Inflammatory macrophage treated with lipopolysaccharide for 1 hour (primary cell): ENCODE results near the gene CD48.

Experiments used
- DNase-seq, 2 donors: peaks; one replicate each; pipeline ENCODE4 v3.0.0-alpha.2; 2020 to 2022

The CD48 gene

DNA sequence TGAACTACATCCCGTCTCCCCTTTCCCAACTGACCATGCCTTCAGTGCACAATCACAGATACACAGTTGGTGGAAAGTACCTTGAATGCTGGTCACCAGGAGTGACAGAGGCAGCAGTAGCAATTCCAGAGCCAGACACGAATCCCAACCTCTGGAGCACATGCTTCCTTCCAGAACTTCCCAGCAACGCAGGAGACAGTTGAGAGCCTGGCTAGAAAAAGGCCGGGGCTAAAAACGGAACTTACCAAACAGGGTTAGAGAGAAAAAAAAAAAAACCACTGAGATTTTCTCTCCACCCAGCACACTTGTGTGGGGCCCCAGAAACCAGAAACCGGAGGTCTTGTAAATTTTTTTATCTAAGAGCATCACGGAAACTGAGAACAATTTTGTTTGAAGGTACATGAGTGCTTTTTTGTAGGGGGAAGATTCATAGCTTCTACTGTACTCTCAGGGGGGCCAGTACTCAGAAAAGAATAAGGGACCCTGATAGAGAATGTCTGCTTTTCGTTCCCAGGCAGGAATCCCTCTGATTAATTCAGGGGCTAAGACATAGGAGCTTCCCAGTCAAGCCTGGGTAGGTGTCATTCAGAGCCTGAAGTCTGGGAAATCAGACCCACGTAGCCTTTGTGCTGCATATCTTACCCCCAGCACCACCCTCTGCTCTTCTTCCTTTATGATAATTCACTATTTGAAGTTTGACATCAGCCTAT is at the start of gene CD48:
Gene CD48, minus strand, starts transcription at position 221 of the 710 bp plus-strand sequence. Its CDS starts 59 bp downstream, at position 162.
- peak; percentile 87 to 92 for DNase-seq

DNA sequence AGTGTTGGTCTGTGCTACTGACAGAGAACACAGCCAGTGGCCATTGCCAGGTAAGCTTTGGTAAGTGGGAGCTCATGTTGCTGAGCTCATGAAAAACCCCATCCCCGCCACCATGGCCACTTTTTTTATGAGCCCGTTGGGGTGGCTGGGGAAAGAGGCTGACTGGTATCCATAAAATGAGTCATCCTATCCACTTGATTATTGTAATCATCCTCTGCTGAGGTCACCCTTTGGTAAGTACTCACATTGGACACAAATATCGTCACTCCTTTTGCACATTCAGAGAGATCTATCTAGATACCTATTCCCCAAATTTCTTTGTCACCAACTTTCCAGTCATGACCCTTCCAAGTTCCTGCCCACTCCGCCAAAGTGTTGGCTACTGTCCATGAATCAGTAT is 49.4 kb upstream of the CD48 start:
- no peak for DNase-seq

- DNase-seq, result no peak
Measured at GRCh38 chr1:160759740-160760139, 48.1 kb upstream of the CD48 start.

DNA sequence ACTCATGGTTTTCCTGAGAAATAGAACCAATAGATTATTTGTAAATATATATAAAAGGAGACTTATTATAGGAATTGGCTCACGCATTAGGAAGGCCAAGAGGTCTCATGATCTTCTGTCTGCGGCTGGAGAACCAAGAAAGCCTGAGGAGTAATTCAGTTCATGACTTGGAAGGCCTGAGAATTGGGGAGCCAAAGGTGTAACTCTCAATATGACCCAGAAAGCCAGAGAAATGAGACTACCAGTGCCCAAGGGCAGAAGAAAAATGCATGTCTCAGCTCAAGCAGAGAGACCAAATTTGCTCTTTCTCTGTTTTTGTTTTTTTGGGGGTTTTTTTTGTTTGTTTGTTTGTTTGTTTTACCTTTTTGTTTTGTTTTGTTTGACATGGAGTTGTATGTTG is 46.9 kb upstream of the CD48 start:
- DNase-seq, result no peak

DNA sequence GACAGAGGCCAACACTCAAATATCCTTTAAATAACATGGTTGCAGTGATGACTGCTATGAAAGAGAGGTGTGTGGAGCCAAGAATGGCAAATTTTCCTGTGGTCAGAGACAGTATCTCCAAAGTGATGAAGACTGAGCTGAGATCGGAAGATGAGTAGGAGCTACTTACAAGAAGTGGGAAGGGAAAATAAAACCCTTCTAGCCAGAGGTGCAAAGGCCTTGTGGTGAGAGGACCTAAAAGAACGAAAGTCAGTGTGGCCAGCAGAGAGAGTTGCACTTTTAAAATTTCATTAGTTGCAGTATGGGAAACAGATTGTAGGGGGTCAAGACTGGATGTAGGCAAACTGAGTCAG is 45.2 kb upstream of the CD48 start:
- peak in 1 of 2 donors; percentile 36 for DNase-seq

DNA sequence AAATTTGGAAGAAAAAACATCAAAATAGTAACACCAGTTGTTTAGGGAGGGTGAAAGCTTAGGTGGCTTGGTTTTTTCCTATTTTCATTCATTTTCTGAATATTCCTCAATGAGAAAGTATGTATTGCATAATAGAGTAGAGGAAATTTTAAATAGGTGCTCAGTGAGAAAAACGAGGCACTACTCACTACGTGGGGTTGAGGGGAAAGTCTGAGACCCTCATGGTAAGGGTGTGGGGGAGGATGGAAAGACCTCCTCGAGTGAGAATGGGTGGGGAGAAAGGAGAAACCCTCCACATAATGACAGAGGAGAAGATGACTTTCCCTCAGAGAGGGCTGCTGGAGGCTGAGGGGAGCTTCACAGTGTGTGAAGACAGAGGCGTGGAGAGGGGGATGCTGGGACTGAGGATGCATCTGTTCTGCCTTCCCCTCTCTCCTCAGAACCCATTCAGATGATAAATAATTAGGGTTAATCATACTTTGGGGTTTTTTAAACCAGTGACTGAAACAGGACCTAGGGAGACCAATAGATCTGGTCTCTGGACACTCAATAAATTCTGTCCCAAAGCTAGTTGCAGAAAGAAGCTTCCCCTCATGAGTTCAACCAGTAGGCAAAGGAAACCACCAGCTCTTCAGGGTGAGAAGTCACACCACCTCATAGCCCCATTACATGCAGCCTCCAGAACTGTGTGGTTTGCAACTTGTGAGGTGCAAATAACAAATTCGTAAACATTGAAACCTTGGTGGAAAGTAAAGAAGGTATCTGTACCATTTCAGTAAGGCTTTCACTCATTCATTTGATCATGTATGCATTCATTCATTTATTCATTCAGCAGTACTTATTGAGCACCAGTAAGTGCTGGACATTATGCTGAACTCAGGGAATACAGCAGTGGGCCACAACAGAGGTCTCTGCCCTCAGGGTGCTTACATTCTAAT is 44.6 kb upstream of the CD48 start:
- DNase-seq, result peak; percentile 46 to 54

GRCh38 chr1:160755461-160755860 is 43.8 kb upstream of the CD48 start:
- DNase-seq, result peak in 1 of 2 donors; percentile 29

DNA sequence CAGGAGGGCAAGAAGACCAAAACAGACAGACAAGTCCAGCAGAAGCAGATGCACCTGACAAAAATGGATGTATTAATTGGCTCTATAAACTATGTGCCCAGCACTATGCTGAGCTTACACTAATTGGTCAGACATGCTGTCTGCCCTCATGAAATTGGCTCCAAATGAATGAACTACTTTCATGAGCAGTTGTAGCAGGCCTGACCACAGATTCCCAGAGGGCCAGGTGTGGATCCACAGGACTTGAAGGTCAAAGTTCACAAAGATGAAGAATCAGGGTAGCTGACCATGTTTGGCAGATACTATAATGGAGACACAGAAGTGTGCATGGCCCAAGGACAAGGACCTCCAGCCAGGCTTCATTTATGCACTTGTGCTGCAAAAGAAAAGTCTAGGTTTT is 42.0 kb upstream of the CD48 start:
- DNase-seq, result peak in 1 of 2 donors; percentile 19

GRCh38 chr1:160752924-160753323 is 41.3 kb upstream of the CD48 start:
- DNase-seq, result peak in 1 of 2 donors; percentile 2

DNA sequence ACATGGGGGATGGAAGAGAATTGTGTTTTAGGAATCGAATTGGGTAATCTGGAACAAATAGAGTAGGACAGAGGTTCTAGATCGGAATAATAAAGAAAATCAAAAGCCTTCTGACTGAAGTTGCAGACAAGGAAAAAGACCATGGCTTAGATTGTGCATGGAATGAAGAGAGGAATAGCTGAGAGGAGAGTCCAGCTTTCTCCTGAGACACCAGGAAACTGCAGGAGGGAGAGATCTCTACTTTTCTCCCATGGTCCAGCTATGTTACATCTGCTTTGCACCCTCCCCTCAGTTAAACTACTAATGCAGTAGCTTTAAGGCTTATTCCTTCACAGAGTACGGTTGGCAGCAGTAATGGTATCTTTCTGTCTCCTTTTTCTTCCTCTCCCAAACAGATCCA is 40.8 kb upstream of the CD48 start:
- peak in 1 of 2 donors; percentile 7 for DNase-seq

DNA sequence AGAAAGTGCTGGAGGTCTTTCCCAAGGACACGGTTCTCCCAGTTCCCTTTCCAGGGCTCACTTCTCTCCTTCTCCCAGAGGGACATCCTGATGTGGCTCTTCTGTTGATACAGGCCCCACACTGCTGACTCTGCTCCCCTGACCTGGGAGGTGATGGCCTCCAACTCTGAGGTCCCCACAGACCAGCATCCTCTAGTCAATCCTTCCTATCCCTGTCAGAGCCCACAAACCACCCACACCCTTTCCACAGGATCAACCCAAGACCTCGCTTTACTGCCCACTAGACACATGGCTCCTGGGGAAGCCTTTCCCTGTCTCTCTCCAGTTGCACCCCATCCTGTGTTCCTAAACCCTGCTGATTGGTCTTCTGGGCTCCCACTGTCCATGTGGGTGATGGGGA is 39.0 kb upstream of the CD48 start:
- DNase-seq, result peak in 1 of 2 donors; percentile 5

DNA sequence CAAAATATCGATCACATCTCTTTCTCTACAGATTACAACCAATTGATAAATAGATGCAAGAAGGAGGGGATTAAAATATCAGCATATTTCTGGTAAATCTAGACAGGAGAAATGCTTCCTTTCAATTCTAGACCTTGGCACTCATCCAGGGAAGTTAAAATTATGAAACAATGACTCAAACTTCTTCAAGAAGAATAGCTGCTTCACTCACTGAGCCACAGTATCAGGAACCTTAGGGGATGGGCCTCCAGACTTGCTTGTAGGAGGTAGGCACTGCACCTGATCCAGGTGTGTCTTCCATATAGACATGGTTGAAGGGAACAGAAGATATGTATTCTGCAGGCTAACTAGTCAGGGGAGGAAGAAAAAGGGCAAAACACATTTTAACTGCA is 37.3 kb upstream of the CD48 start:
- peak; percentile 60 to 84 for DNase-seq

GRCh38 chr1:160748181-160748877 is 36.7 kb upstream of the CD48 start:
- peak; percentile 47 to 78 for DNase-seq

GRCh38 chr1:160747717-160748116 is 36.1 kb upstream of the CD48 start:
- DNase-seq, result peak in 1 of 2 donors; percentile 14

DNA sequence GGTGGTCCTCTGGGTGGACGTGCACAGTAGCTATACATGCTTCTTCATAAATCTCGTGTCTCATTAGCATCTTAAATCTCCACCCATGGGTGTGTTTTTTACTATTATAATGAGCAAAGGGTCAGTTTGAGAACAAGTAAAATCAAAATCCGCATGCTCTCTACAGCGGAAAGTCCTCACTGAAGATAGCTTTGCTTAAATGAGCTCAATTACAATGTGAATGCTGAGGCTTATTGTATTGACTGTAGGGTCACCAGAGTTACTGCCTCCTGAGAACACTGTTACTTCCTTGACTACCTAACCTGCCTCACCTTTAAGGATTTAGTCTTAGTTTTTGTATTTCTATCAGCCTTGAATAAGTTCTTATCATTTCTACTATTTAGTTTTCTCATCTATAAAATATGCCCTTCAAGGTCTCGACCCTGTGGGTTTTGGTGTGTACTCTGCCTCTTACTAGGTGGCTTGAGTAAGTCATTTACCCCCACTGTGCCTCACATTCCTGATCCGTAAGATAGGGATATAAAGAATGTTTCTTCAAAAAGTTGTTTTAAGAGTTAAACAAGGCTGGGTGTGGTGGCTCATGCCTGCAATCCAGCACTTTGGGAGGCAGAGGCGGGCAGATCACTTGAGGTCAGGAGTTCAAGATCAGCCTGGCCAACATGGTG is 35.3 kb upstream of the CD48 start:
- DNase-seq, result peak in 1 of 2 donors; percentile 25

DNA sequence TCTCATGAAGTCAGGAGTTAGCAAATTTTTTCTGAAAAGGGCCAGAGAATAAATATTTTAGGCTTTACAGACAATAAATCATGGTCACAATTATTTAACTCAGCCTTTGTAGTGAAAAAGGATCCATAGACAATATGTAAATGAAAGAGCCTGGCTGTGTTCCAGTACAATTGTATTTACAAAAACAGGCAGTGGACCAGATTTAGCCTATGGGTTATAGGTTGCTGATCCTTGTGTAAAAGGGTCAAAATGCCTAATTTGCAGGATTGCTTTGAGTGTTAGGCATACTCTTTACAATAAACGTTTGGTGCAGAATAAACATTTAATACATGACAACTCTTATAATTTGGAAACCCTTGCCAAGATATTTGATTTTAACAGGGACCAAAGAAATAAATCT is 33.9 kb upstream of the CD48 start:
- DNase-seq, result no peak

DNA sequence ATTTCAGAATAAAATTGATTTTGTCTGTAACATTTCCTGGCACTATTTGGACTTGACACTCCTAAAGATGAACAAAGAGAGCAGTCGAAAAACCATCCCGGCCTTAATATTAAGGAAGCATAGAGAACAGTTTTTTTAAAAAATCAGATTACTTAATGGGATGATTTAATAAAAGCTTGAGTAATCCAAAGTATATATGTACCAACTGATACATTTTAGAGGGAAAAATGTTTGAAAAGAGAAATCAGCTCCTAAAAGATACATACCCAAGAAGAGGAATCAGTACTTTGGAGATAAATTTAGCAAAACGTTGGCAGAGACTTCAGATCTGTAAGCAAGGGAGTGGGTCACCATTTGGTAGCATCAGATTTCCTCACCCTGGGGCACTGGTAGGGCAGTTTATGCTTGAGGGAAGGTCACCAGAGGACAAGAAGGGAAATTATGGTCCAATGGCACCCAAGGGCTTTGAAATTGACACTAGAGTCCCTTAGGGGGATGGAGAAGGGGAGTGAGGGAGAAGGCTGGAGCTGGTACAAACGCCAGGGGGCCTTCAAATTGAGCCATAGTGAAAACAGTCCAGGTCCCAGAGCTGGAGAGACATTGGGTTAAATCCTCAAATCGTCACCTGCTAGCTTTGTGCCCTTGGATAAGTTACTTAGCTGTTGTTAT is 33.4 kb upstream of the CD48 start:
- peak in 1 of 2 donors; percentile 70 for DNase-seq

- peak in 1 of 2 donors; percentile 71 for DNase-seq
Measured at GRCh38 chr1:160744199-160744851, 32.7 kb upstream of the CD48 start.

- DNase-seq, result peak in 1 of 2 donors; percentile 50
Measured at GRCh38 chr1:160743266-160743665, 31.6 kb upstream of the CD48 start.

GRCh38 chr1:160742428-160743127 is 31.0 kb upstream of the CD48 start:
- DNase-seq, result peak; percentile 95 to 97
